ENCODE measurements around the gene TMEM117.

DNA sequence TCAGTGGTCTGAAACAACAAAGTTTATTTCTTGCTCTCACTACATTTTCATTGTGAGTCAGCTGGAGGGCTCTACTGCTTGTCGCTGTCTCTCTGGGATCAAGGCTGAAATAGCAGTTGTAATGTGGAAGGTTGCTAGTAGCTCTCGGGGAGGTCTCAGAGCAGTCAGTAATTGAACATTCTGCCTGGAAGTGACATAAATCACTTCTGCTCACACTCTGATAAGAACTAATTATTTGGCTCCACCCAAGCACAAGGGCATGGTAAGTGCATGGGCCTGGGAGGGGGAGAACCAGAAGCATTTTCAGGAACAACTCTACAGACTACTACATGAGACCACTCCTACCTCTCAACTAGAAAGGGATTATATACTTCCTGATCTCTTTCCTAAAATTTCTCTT, 128.2 kb downstream of the TMEM117 start:
- TF ChIP-seq POLR2A (IDR thresholded peaks at IDR 0.05), result no peak
- TF ChIP-seq, protein P1, sequence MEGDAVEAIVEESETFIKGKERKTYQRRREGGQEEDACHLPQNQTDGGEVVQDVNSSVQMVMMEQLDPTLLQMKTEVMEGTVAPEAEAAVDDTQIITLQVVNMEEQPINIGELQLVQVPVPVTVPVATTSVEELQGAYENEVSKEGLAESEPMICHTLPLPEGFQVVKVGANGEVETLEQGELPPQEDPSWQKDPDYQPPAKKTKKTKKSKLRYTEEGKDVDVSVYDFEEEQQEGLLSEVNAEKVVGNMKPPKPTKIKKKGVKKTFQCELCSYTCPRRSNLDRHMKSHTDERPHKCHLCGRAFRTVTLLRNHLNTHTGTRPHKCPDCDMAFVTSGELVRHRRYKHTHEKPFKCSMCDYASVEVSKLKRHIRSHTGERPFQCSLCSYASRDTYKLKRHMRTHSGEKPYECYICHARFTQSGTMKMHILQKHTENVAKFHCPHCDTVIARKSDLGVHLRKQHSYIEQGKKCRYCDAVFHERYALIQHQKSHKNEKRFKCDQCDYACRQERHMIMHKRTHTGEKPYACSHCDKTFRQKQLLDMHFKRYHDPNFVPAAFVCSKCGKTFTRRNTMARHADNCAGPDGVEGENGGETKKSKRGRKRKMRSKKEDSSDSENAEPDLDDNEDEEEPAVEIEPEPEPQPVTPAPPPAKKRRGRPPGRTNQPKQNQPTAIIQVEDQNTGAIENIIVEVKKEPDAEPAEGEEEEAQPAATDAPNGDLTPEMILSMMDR (IDR thresholded peaks at IDR 0.05), result no peak
